ENCODE data around the gene FTHL17. TPM values are rescaled to one million over a fixed set of nuclear protein-coding genes. Genes with fewer than 3 reads are reported as not detected.

Gene FTHL17
- total RNA-seq, 1 donor from 2014 or later: not detected

DNA sequence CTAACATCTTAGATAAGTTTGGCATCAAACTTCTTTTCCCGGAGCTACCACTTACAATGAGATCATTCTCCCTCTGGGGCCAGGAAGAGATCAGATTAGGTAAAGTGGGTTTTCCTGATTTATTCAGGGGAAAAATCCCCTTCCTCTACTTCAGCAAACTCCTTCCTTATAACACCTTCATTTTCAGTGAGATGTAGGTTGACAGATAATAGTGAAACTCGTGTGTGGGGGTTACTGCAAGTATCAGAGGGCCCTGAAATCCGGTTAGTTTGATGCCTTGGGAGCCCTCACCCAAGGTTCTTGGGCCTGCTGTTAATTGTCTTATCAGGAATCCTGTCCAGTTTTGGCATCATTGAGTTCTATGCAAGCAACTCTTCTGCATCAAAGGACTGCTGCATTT lies 10.8 kb downstream of the FTHL17 start:
- Mint-ChIP-seq H3K27me3 (ENCODE audit: low read depth) (no peaks in the 10 kb centered on the region), H3K9me3 (peaks cover 5% of the 10 kb centered on the region), H3K4me3 (no peak overlapping the region), H3K4me1 (no peaks in the 10 kb centered on the region), H3K36me3 (ENCODE audit: low read depth) (no peaks in the 10 kb centered on the region), H3K27ac (ENCODE audit: unreplicated experiment) (no peak overlapping the region)
- no peak for TF ChIP-seq CTCF (conservative IDR thresholded peaks at IDR 0.05)
- no peak for DNase-seq (ENCODE audit: low read depth, low spot score)

- Mint-ChIP-seq H3K27ac (ENCODE audit: unreplicated experiment) (no peak overlapping the region), H3K36me3 (ENCODE audit: low read depth) (no peaks in the 10 kb centered on the region), H3K27me3 (ENCODE audit: low read depth) (no peaks in the 10 kb centered on the region), H3K4me1 (no peaks in the 10 kb centered on the region), H3K4me3 (no peak overlapping the region), H3K9me3 (peaks cover 5% of the 10 kb centered on the region)
- no peak for TF ChIP-seq CTCF (conservative IDR thresholded peaks at IDR 0.05)
- DNase-seq (ENCODE audit: low read depth, low spot score): no peak
Measured at GRCh38 chrX:31060016-31060415, 11.8 kb downstream of the FTHL17 start.

- no peak overlapping the region for H3K27ac Mint-ChIP-seq (ENCODE audit: unreplicated experiment)
- no peak for TF ChIP-seq CTCF (conservative IDR thresholded peaks at IDR 0.05)
- no peaks in the 10 kb centered on the region for H3K4me1 Mint-ChIP-seq
- peaks cover 7% of the 10 kb centered on the region for H3K9me3 Mint-ChIP-seq
- DNase-seq (ENCODE audit: low read depth, low spot score): no peak
- no peak overlapping the region for H3K4me3 Mint-ChIP-seq
- H3K36me3 Mint-ChIP-seq (ENCODE audit: low read depth): no peaks in the 10 kb centered on the region
- no peaks in the 10 kb centered on the region for H3K27me3 Mint-ChIP-seq (ENCODE audit: low read depth)
Measured at GRCh38 chrX:31058284-31058683, 13.6 kb downstream of the FTHL17 start.

DNA sequence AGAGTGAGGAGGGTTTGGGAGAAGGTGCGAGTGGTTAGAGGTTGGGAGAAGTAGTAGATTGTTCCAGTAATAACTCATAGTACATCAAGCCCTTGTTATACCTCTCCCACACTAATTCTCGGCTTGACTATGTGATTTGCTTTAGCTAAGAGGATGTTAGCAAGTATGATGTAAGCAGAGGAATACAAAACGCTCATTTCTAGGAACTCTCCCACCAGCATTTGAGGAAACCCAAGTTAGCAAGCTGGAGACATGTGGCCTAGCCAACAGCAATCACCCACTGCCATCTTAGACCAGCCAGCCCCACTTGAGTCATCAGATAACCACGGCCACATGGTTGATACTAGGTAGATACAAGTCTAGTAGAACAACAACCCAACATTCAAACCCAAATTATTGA lies 14.2 kb downstream of the FTHL17 start:
- Mint-ChIP-seq H3K4me3 (no peak overlapping the region), H3K27ac (ENCODE audit: unreplicated experiment) (no peak overlapping the region), H3K27me3 (ENCODE audit: low read depth) (no peaks in the 10 kb centered on the region), H3K9me3 (peaks cover 7% of the 10 kb centered on the region), H3K36me3 (ENCODE audit: low read depth) (no peaks in the 10 kb centered on the region), H3K4me1 (no peaks in the 10 kb centered on the region)
- no peak for DNase-seq (ENCODE audit: low read depth, low spot score)
- TF ChIP-seq CTCF (conservative IDR thresholded peaks at IDR 0.05): no peak

DNA sequence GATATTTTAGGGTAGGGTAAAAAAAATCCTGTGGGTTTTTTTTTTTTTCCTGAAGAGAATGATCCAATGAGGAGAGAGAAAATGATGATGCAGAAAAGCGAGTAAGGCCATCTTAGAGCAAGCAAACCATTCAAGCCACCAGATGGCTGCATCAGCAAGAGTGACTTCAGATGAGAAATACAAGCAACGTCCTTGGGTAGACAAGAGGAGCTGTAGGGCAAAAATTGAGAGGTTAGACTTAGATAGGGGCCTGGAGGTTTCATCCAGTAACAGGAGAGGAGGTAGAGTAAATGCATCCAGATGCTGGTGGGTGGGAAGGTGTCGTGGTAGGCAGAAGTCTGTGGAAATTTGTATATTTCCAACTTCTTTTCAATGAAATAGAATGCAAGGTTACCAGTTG lies 14.6 kb downstream of the FTHL17 start:
- TF ChIP-seq CTCF (conservative IDR thresholded peaks at IDR 0.05): no peak
- peaks cover 7% of the 10 kb centered on the region for H3K9me3 Mint-ChIP-seq
- no peak overlapping the region for H3K4me3 Mint-ChIP-seq
- no peaks in the 10 kb centered on the region for H3K4me1 Mint-ChIP-seq
- no peak for DNase-seq (ENCODE audit: low read depth, low spot score)
- H3K27me3 Mint-ChIP-seq (ENCODE audit: low read depth): no peaks in the 10 kb centered on the region
- no peak overlapping the region for H3K27ac Mint-ChIP-seq (ENCODE audit: unreplicated experiment)
- H3K36me3 Mint-ChIP-seq (ENCODE audit: low read depth): no peaks in the 10 kb centered on the region

DNA sequence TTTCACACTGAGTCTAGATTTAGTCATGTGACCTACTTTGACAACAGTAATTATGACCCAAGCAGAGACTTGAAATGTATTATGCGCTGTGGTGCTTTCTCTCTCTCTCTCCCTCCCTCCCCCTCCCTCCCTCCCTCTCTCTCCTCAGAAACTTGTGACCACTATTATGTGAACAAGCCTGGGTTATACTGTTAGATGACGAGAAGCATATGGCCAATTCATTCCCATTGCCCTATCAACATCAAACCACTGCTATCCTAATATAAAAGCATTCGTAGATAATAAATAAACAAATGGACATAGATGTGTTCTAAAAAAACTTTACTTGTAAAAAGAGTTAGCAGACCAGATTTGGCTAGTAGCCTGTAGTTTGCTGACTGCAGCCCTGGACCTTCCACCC lies 18.2 kb downstream of the FTHL17 start:
- Mint-ChIP-seq H3K4me1 (no peaks in the 10 kb centered on the region), H3K27ac (ENCODE audit: unreplicated experiment) (no peak overlapping the region), H3K36me3 (ENCODE audit: low read depth) (no peaks in the 10 kb centered on the region), H3K4me3 (no peak overlapping the region), H3K27me3 (ENCODE audit: low read depth) (no peaks in the 10 kb centered on the region), H3K9me3 (peaks cover 18% of the 10 kb centered on the region)
- TF ChIP-seq CTCF (conservative IDR thresholded peaks at IDR 0.05): no peak
- DNase-seq (ENCODE audit: low read depth, low spot score): no peak

All from neural crest cell (in vitro differentiated cells).